ENCODE data around the gene ZNF37A. TPM values are rescaled to one million over a fixed set of nuclear protein-coding genes. Genes with fewer than 3 reads are reported as not detected.

The ZNF37A gene
- polyA plus RNA-seq, 1 donor (not counting 4 experiments of a cell fraction or from before 2014, with no cell fraction given) = 8.7 TPM

DNA sequence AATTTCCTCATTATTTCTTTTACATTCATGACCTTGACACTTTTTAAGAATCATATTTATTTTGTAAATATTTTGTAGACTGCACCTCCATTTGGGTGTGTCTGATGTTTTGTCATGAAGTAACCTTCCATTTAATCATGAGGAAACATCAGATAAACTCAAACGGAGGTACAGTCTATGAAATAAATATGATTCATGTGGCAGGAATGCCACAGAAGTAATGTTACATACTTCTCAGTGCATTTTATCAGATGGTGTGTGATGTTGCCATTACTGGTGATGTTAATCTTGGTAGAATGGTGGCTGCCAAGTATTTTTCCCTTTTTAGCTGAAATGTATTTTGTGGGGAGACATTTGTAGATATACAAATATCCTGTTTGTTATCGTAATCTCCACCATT, 64.9 kb downstream of the ZNF37A start:
- Histone ChIP-seq H2AFZ (ENCODE audit: control insufficient read depth, low read length) (no peak overlapping the region), H3K27ac (ENCODE audit: control insufficient read depth, insufficient read depth, low read length) (no peak overlapping the region), H3K27me3 (ENCODE audit: control insufficient read depth, extremely low read depth, insufficient read depth, low read length) (no peaks in the 10 kb centered on the region), H3K9me3 (ENCODE audit: control insufficient read depth, low read depth, low read length) (no peaks in the 10 kb centered on the region), H3K36me3 (ENCODE audit: control insufficient read depth in 2 of 2, extremely low read depth in 1 of 2, insufficient read depth in 2 of 2, low read length in 2 of 2) (no peaks in the 10 kb centered on the region), H3K9ac (ENCODE audit: control insufficient read depth, extremely low read depth, insufficient read depth, low read length) (no peak overlapping the region), H4K20me1 (ENCODE audit: control insufficient read depth, extremely low read depth, insufficient read depth, low read length) (no peaks in the 10 kb centered on the region), H3K4me2 (ENCODE audit: control insufficient read depth, extremely low read depth, insufficient read depth, low read depth, low read length) (no peak overlapping the region), H3K79me2 (ENCODE audit: control insufficient read depth, insufficient read depth, low read length) (no peaks in the 10 kb centered on the region), H3K9me1 (ENCODE audit: control insufficient read depth, extremely low read depth, insufficient read depth, low read length) (no peaks in the 10 kb centered on the region), H3K4me1 (ENCODE audit: control insufficient read depth, extremely low read depth, insufficient read depth, low read length) (no peaks in the 10 kb centered on the region), H3K4me3 (ENCODE audit: control insufficient read depth in 2 of 3, extremely low read depth in 1 of 3, insufficient read depth in 2 of 3, low read depth in 1 of 3, low read length in 3 of 3) (no peak overlapping the region)
- dilution Hi-C loops (cut with MboI; ENCODE audit: extremely low pct_ligation_motif_present, low sequenced_read_pairs) = no loop called here
- TF ChIP-seq EZH2 (IDR thresholded peaks at IDR 0.05; ENCODE audit: low read length) = no peak
- TF ChIP-seq, protein P1, sequence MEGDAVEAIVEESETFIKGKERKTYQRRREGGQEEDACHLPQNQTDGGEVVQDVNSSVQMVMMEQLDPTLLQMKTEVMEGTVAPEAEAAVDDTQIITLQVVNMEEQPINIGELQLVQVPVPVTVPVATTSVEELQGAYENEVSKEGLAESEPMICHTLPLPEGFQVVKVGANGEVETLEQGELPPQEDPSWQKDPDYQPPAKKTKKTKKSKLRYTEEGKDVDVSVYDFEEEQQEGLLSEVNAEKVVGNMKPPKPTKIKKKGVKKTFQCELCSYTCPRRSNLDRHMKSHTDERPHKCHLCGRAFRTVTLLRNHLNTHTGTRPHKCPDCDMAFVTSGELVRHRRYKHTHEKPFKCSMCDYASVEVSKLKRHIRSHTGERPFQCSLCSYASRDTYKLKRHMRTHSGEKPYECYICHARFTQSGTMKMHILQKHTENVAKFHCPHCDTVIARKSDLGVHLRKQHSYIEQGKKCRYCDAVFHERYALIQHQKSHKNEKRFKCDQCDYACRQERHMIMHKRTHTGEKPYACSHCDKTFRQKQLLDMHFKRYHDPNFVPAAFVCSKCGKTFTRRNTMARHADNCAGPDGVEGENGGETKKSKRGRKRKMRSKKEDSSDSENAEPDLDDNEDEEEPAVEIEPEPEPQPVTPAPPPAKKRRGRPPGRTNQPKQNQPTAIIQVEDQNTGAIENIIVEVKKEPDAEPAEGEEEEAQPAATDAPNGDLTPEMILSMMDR (optimal IDR thresholded peaks at IDR 0.05 in 1 of 3, IDR thresholded peaks at IDR 0.05 in 1 of 3, conservative IDR thresholded peaks at IDR 0.05 in 1 of 3; ENCODE audit: extremely low read depth in 1 of 3, insufficient read depth in 2 of 3, low read length in 3 of 3) = no peak
- DNase-seq (ENCODE audit: low read depth, low spot score) = no peak
- FAIRE-seq = no peak

DNA sequence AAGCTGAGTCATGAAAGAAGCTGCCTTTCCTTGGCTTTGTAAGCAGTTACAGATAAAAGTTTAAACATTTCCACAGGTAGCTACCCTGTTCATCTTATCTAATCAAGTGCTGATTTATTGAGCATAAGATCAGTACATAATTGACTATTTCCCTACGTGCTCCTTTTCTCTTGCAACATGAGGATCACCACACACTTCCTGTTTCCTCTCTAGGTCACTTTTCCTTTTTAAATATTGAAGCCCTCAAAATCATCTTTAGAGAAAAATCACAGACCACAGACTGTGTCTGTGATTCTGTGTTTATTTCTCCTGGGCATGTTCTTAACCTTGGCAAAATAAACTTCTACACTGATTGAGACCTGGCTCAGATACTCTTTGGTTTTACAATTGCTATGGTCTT, 69.5 kb downstream of the ZNF37A start:
- Histone ChIP-seq H3K9ac (ENCODE audit: control insufficient read depth, extremely low read depth, insufficient read depth, low read length) (no peak overlapping the region), H4K20me1 (ENCODE audit: control insufficient read depth, extremely low read depth, insufficient read depth, low read length) (no peaks in the 10 kb centered on the region), H3K4me2 (ENCODE audit: control insufficient read depth, extremely low read depth, insufficient read depth, low read depth, low read length) (no peak overlapping the region), H3K36me3 (ENCODE audit: control insufficient read depth in 2 of 2, extremely low read depth in 1 of 2, insufficient read depth in 2 of 2, low read length in 2 of 2) (no peaks in the 10 kb centered on the region), H3K4me3 (ENCODE audit: control insufficient read depth in 2 of 3, extremely low read depth in 1 of 3, insufficient read depth in 2 of 3, low read depth in 1 of 3, low read length in 3 of 3) (no peak overlapping the region), H3K9me1 (ENCODE audit: control insufficient read depth, extremely low read depth, insufficient read depth, low read length) (no peaks in the 10 kb centered on the region), H3K4me1 (ENCODE audit: control insufficient read depth, extremely low read depth, insufficient read depth, low read length) (no peaks in the 10 kb centered on the region), H3K9me3 (ENCODE audit: control insufficient read depth, low read depth, low read length) (no peaks in the 10 kb centered on the region), H2AFZ (ENCODE audit: control insufficient read depth, low read length) (no peak overlapping the region), H3K27ac (ENCODE audit: control insufficient read depth, insufficient read depth, low read length) (no peak overlapping the region), H3K79me2 (ENCODE audit: control insufficient read depth, insufficient read depth, low read length) (no peaks in the 10 kb centered on the region), H3K27me3 (ENCODE audit: control insufficient read depth, extremely low read depth, insufficient read depth, low read length) (no peaks in the 10 kb centered on the region)
- TF ChIP-seq, protein P1 (optimal IDR thresholded peaks at IDR 0.05 in 1 of 3, IDR thresholded peaks at IDR 0.05 in 1 of 3, conservative IDR thresholded peaks at IDR 0.05 in 1 of 3; ENCODE audit: extremely low read depth in 1 of 3, insufficient read depth in 2 of 3, low read length in 3 of 3) = no peak
- TF ChIP-seq EZH2 (IDR thresholded peaks at IDR 0.05; ENCODE audit: low read length) = no peak
- no peak for DNase-seq (ENCODE audit: low read depth, low spot score)
- dilution Hi-C loops (cut with MboI; ENCODE audit: extremely low pct_ligation_motif_present, low sequenced_read_pairs) = no loop called here
- FAIRE-seq = no peak
